Osteocyte (in vitro differentiated cells): ENCODE data around the gene RAB17. TPM values are rescaled to one million over a fixed set of nuclear protein-coding genes. Genes with fewer than 3 reads are reported as not detected.
A peak's percentile ranks its signal among the peaks of the same experiment; 100 is the strongest.

Experiments
- DNase-seq: peaks from one replicate; pipeline ENCODE4 v3.0.0; 2021; ENCODE audit warnings: mixed read lengths; ENCODE audit not compliant: unreplicated experiment; ENCODE audit errors: extremely low spot score
- H3K27ac Mint-ChIP-seq: one replicate; pipeline ENCODE4 v1.8.0; 2021; ENCODE audit warnings: mild to moderate bottlenecking, mixed read lengths; ENCODE audit not compliant: unreplicated experiment
- H3K27me3 Mint-ChIP-seq: one replicate; pipeline ENCODE4 v1.8.0; 2021; ENCODE audit warnings: mixed read lengths; ENCODE audit not compliant: unreplicated experiment
- H3K36me3 Mint-ChIP-seq: one replicate; pipeline ENCODE4 v1.8.0; 2021; ENCODE audit warnings: mixed read lengths; ENCODE audit not compliant: unreplicated experiment
- H3K4me1 Mint-ChIP-seq: one replicate; pipeline ENCODE4 v1.8.0; 2021; ENCODE audit warnings: mixed read lengths; ENCODE audit not compliant: unreplicated experiment
- H3K4me3 Mint-ChIP-seq: one replicate; pipeline ENCODE4 v1.8.0; 2021; ENCODE audit warnings: mild to moderate bottlenecking, moderate library complexity, mixed read lengths; ENCODE audit not compliant: unreplicated experiment
- H3K9me3 Mint-ChIP-seq: one replicate; pipeline ENCODE4 v1.8.0; 2021; ENCODE audit warnings: mixed read lengths; ENCODE audit not compliant: unreplicated experiment
- total RNA-seq: library from RNA; stranded (reverse); gene quantifications from 2 replicates; pipeline ENCODE4 v1.2.1, GENCODE V29; 2021
- TF ChIP-seq, protein P1 (sequence below): fragments of 200-600 bp; sonication (generic); IDR thresholded peaks from 2 replicates; pipeline ENCODE4 v1.5.0; 2021; ENCODE audit warnings: antibody characterized with exemption, mild to moderate bottlenecking, moderate library complexity

The RAB17 gene
- total RNA-seq, 1 donor from 2014 or later: 5.2 TPM

DNA sequence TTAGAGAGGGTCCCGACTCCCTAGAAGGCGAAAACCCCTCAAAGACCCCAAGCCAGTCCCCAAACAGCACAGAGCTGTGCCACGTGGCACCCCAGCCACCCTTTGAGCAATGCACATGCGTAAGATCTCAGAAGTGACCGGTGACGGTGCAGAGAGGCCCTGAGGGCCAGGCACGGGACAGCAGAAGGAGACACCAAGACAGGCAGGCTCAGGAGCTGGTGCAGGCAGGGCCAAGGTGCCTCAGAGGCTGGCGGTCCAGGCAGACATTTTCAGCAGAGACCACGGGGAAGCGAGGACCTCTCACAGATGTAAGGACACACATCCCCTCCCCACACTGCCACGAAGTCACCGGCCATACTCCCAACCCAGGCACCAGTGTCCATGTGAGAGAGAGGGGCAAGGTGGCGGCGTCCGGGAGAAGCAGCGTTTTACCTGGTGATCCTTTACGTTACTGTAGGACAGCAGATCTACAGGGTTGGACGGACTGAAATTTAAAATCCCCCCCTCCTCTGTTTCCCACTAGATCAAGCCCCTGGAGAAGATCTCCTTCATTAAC is 2.0 kb upstream of the RAB17 start:
- H3K27me3 Mint-ChIP-seq: no peaks in the 10 kb centered on the region
- H3K27ac Mint-ChIP-seq: peak overlapping the region; percentile 31
- no peaks in the 10 kb centered on the region for H3K9me3 Mint-ChIP-seq
- no peak overlapping the region for H3K4me3 Mint-ChIP-seq
- H3K4me1 Mint-ChIP-seq: peaks cover 63% of the 10 kb centered on the region
- no peak for DNase-seq
- no peaks in the 10 kb centered on the region for H3K36me3 Mint-ChIP-seq
- TF ChIP-seq, protein P1, sequence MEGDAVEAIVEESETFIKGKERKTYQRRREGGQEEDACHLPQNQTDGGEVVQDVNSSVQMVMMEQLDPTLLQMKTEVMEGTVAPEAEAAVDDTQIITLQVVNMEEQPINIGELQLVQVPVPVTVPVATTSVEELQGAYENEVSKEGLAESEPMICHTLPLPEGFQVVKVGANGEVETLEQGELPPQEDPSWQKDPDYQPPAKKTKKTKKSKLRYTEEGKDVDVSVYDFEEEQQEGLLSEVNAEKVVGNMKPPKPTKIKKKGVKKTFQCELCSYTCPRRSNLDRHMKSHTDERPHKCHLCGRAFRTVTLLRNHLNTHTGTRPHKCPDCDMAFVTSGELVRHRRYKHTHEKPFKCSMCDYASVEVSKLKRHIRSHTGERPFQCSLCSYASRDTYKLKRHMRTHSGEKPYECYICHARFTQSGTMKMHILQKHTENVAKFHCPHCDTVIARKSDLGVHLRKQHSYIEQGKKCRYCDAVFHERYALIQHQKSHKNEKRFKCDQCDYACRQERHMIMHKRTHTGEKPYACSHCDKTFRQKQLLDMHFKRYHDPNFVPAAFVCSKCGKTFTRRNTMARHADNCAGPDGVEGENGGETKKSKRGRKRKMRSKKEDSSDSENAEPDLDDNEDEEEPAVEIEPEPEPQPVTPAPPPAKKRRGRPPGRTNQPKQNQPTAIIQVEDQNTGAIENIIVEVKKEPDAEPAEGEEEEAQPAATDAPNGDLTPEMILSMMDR: no peak

DNA sequence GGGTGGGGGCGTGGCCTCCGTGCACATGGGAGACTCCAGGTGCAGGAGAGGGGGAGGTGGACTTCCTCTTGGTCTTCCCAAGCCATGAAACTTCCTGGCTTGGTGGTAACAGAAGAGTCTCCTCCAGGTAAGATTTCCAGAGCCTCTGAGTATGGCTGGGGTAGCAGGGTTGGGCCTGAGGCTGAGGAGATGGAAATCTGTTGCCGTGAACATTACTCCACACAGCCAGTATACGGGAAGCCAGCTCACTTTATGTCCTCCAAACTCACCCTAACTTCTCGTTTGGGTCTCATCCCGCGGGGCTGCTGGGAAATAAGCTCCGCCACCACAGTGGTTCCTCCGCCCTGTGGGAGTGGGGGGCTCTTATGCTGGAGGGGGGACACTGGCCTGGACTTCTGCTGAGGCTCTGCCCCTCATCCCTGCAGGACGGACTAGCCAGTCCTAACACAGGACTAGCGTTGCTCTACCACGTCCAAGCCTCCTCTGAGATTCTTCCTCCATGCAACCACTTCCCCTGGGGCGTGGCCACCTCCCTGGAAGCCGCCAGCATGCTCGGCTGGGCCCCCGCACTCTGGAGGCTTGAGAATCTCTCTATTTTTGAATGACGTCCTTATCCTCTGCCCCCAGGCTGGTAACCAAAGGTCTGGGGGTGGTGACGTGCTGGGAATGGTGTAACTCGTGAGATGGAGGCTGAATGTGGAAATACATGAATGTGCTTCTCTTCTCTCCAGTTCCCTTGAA is 777 bp upstream of the RAB17 start:
- peaks cover 62% of the 10 kb centered on the region for H3K4me1 Mint-ChIP-seq
- H3K27ac Mint-ChIP-seq: peak overlapping the region; percentile 65
- H3K36me3 Mint-ChIP-seq: no peaks in the 10 kb centered on the region
- H3K9me3 Mint-ChIP-seq: no peaks in the 10 kb centered on the region
- TF ChIP-seq, protein P1: no peak
- DNase-seq: no peak
- no peaks in the 10 kb centered on the region for H3K27me3 Mint-ChIP-seq
- peak overlapping the region; percentile 40 for H3K4me3 Mint-ChIP-seq

DNA sequence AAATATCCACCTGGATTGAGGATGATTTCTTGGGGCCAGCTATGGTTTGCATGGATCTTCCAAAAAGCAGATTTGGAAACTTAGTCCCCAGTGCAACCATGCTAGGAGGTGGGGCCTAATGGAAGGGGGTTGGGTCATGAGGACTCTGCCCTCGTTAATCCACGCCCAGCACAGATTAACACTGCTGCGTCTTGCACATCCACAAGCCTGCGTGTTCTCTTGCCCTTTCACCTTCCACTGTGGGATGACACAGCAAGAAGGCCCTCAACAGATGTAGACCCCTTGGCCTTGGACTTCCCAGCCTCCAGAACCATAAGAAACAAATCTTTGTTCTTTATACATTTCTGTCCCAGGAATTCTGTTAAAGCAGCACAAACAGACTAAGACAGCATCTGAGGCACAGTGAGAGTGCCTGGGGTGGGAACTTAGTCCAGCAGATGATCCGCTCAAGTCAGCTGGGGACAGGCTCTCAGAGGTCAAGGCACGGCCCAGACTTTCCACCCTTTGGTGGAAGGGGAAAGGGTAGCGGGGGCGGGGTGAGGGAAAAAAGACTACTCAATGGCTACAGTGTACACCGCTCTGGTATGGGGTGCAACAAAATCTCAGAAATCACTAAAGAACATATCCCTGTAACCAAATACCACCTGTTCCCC is 2.4 kb downstream of the RAB17 start:
- H3K27ac Mint-ChIP-seq: no peak overlapping the region
- no peak for DNase-seq
- H3K4me1 Mint-ChIP-seq: peaks cover 37% of the 10 kb centered on the region
- no peak overlapping the region for H3K4me3 Mint-ChIP-seq
- no peaks in the 10 kb centered on the region for H3K9me3 Mint-ChIP-seq
- H3K27me3 Mint-ChIP-seq: no peaks in the 10 kb centered on the region
- TF ChIP-seq, protein P1: no peak
- no peaks in the 10 kb centered on the region for H3K36me3 Mint-ChIP-seq

DNA sequence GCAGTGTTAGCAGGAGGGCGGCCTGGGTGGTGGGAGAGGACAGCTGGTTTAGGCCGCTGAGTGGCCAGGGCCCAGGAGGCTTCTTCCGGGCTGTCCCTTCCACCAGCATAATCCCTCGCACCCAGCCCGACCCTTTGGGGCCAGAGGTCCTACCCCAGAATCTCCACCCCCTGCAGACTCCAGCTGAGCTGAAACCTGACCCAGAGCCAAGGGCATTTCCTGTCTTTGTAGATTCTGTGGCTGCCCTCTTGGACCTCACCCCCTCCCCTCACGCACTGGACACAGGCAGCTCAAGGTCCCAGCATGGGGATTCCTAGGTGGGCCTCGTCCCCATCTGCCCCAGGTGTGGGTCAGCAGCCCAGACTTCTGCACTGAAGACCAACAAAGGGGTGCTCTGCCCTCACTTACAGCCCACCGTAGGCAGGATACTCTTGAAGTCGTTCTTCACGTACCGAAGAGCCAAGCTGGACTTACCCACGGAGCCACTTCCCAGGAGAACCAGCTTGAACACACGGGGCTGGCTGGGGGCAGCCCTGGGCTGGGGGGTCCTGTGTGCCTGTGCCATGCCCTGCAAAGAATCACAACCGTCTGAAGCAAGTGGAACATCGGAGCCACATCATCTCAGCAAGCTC is 4.8 kb downstream of the RAB17 start:
- Mint-ChIP-seq H3K36me3 (no peaks in the 10 kb centered on the region), H3K9me3 (no peaks in the 10 kb centered on the region), H3K4me3 (no peak overlapping the region), H3K4me1 (peaks cover 29% of the 10 kb centered on the region), H3K27me3 (no peaks in the 10 kb centered on the region), H3K27ac (no peak overlapping the region)
- no peak for DNase-seq
- TF ChIP-seq, protein P1: no peak
